Measurements from ENCODE around the gene CCDC178. TPM values are rescaled to one million over a fixed set of nuclear protein-coding genes. Genes with fewer than 3 reads are reported as not detected.

CCDC178 gene
- polyA plus RNA-seq, 1 donor: 0.36 TPM

DNA sequence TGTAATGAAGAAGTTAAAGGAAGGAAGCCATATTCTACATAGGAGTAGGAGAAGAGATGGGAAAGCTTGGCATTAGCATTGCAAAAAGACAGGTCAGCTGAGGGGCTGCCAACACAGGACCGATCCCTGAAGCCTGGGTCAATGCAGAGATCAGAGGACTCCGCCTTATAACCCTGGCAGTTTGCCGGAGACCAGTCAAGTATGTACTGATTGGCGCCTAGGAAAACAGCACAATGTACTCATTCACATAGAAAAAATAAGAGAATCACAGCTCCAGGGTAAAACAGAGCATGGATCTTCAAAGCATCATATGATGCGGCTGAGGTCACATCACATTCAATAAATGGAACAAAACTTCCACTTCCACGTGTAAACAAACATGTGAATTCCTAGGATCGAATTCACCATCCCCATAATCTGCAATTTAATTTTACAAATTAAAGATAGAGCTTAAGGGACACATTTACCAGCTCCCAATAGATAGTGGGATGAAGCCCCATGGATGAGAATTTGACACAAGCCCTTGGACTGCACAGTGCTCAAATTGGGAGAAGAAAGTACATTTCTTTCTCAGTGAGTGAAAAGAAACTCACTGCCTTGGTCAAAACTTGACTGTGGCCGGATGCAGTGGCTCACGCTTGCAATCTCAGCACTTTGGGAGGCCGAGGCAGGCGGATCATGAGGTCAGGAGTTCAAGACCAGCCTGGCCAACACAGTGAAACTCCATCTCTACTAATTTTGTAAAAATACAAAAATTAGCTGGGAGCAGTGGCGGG is 532.7 kb downstream of the CCDC178 start:
- no CpG with 5 or more reads among the region's 12 CpGs for WGBS (ENCODE audit: insufficient coverage, low lambda C conversion rate)

DNA sequence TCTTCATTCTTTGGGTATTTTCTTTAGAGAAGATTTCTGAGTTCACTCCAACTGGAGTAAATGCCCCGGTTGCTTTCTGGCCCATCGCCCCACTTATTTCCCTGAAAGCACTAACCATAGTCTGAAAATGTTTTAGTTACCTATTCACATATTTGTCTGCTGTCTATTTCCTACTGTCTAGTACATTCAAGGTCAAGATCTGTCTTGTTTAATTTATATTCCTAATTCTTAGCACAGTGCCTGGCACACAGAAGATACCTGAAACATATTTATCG is 533.3 kb downstream of the CCDC178 start:
- Histone ChIP-seq H3K36me3 (ENCODE audit: control insufficient read depth, insufficient read depth, low read length) (no peaks in the 10 kb centered on the region), H3K4me1 (ENCODE audit: control insufficient read depth, insufficient read depth, low read length) (no peaks in the 10 kb centered on the region), H3K4me3 (ENCODE audit: low read length) (no peak overlapping the region), H3K27me3 (ENCODE audit: control insufficient read depth, insufficient read depth, low read length) (no peaks in the 10 kb centered on the region), H3K27ac (ENCODE audit: low read length) (no peak overlapping the region), H3K9me3 (ENCODE audit: control insufficient read depth, low read depth, low read length) (no peaks in the 10 kb centered on the region)
- no peak for DNase-seq
- 100% methylated on average over 1 of the region's 3 CpGs for WGBS (ENCODE audit: insufficient coverage, low lambda C conversion rate)

More for the DNA sequence above, 532.7 kb downstream of the CCDC178 start:
- DNase-seq: no peak
- Histone ChIP-seq H3K27me3 (ENCODE audit: control insufficient read depth, insufficient read depth, low read length) (no peaks in the 10 kb centered on the region), H3K9me3 (ENCODE audit: control insufficient read depth, low read depth, low read length) (no peaks in the 10 kb centered on the region), H3K4me3 (ENCODE audit: low read length) (no peak overlapping the region), H3K27ac (ENCODE audit: low read length) (no peak overlapping the region), H3K4me1 (ENCODE audit: control insufficient read depth, insufficient read depth, low read length) (no peaks in the 10 kb centered on the region), H3K36me3 (ENCODE audit: control insufficient read depth, insufficient read depth, low read length) (no peaks in the 10 kb centered on the region)

DNA sequence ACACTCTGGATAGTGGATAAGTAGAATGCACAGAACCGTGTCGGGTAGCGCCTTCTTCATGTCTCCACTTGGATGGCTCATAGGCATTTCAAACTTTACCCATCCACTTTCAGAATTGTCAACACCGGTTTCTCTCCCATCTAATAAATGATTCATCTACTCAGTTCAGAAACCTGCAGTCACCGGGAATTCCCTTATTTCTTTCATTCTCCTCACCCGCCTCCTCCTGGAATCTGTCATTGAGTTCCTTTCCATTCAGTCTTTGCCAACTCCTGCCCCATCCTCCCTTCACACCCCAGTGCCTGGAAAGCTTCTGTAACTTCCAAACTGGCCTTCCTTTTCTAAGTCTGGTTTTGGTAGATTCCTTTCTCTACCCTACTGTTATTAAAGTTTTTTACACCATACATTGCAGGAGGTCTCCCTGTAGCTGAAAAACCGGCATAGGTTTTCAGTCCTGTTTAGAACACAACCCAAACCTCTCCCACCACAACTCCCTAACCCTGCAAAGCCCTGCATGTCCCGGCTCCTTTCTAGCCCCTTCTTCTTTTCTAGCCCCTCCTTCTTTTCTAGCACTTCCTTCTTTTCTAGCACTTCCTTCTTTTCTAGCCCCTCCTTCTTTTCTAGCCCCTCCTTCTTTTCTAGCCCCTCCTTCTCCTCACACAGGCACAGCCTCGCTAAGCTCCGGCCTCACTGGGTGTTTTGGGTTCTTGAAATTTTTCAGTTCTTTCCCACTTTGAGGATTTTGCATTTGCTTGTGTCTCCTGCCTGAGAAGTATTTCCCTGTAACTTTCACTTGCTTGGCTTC is 533.8 kb downstream of the CCDC178 start:
- Histone ChIP-seq H3K27me3 (ENCODE audit: control insufficient read depth, insufficient read depth, low read length) (no peaks in the 10 kb centered on the region), H3K4me1 (ENCODE audit: control insufficient read depth, insufficient read depth, low read length) (no peaks in the 10 kb centered on the region), H3K4me3 (ENCODE audit: low read length) (no peak overlapping the region), H3K36me3 (ENCODE audit: control insufficient read depth, insufficient read depth, low read length) (no peaks in the 10 kb centered on the region), H3K9me3 (ENCODE audit: control insufficient read depth, low read depth, low read length) (no peaks in the 10 kb centered on the region), H3K27ac (ENCODE audit: low read length) (no peak overlapping the region)
- WGBS (ENCODE audit: insufficient coverage, low lambda C conversion rate): 95% methylated on average over 9 of the region's 10 CpGs
- DNase-seq: no peak

- Histone ChIP-seq H3K4me3 (ENCODE audit: low read length) (no peak overlapping the region), H3K9me3 (ENCODE audit: control insufficient read depth, low read depth, low read length) (no peaks in the 10 kb centered on the region), H3K27me3 (ENCODE audit: control insufficient read depth, insufficient read depth, low read length) (no peaks in the 10 kb centered on the region), H3K4me1 (ENCODE audit: control insufficient read depth, insufficient read depth, low read length) (no peaks in the 10 kb centered on the region), H3K36me3 (ENCODE audit: control insufficient read depth, insufficient read depth, low read length) (no peaks in the 10 kb centered on the region), H3K27ac (ENCODE audit: low read length) (no peak overlapping the region)
- DNase-seq: no peak
- no CpG with 5 or more reads among the region's 5 CpGs for WGBS (ENCODE audit: insufficient coverage, low lambda C conversion rate)
These were observed 534.9 kb downstream of the CCDC178 start for GRCh38 chr18:32905651-32906050.

DNA sequence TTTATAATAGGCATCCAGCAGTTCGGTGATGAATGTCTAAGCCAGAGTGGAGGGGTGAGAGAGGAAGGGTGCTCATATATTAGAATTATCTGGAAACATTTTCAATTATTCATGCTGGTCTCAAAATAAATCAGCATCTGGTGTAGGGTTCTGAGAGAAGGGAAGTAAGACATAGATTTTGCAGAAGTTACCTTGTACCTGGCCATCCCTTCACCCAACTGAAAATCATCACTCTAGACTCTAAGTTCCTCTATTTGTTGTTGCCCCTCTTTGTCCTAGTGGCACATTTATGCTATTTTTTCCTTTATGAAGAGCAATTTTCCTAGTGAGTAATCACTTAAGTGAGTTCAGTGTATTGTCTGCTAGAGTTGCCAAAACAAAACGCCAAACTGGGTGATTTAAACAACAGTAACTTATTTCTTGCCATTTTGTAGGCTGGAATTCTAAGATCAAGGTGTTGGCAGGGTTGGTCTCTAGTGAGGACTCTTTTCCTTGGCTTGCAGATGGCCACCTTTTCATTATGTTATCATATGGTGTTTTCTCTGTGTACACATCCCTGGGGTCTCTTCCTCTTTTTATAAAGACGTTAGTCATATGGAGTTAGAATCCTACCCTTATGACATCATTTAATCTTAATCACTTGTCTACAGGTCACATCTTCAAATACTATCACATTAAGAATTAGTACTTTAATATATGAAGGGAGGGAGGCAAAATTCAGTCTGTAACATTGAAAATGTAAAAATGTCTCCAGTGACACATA is 537.8 kb downstream of the CCDC178 start:
- no peak for DNase-seq
- 100% methylated on average over 1 of the region's 3 CpGs for WGBS (ENCODE audit: insufficient coverage, low lambda C conversion rate)
- Histone ChIP-seq H3K9me3 (ENCODE audit: control insufficient read depth, low read depth, low read length) (no peaks in the 10 kb centered on the region), H3K27ac (ENCODE audit: low read length) (no peak overlapping the region), H3K4me3 (ENCODE audit: low read length) (no peak overlapping the region), H3K27me3 (ENCODE audit: control insufficient read depth, insufficient read depth, low read length) (no peaks in the 10 kb centered on the region), H3K36me3 (ENCODE audit: control insufficient read depth, insufficient read depth, low read length) (no peaks in the 10 kb centered on the region), H3K4me1 (ENCODE audit: control insufficient read depth, insufficient read depth, low read length) (no peaks in the 10 kb centered on the region)

DNA sequence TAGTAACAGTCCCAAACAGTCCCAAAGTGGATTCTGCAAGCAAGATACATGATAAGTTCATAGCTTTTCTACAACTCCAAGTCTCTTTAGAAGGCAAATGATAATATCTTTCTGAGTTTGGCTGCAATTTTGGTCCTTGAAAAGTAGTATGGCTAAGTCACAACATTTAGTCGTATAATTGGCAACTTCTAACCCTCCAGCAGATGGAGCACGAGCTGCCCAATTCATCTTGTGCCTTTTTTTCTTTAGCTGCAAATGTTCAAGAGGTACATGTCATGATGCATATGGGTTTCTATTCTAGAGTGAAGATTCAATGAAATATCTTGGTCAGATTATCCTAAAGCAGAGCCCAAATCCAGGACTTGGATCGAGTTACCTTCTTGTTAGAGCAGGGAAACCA is 540.7 kb downstream of the CCDC178 start:
- no peaks in the 10 kb centered on the region for H3K9me3 ChIP-seq (ENCODE audit: control insufficient read depth, low read depth, low read length)
- H3K4me3 ChIP-seq (ENCODE audit: low read length): no peak overlapping the region
- WGBS (ENCODE audit: insufficient coverage, low lambda C conversion rate): no CpG with 5 or more reads among the region's 3 CpGs
- no peak overlapping the region for H3K27ac ChIP-seq (ENCODE audit: low read length)
- no peaks in the 10 kb centered on the region for H3K36me3 ChIP-seq (ENCODE audit: control insufficient read depth, insufficient read depth, low read length)
- DNase-seq: no peak
- no peaks in the 10 kb centered on the region for H3K4me1 ChIP-seq (ENCODE audit: control insufficient read depth, insufficient read depth, low read length)
- no peaks in the 10 kb centered on the region for H3K27me3 ChIP-seq (ENCODE audit: control insufficient read depth, insufficient read depth, low read length)

GRCh38 chr18:32896776-32897547 is 543.6 kb downstream of the CCDC178 start:
- no peak for DNase-seq
- no peaks in the 10 kb centered on the region for H3K36me3 ChIP-seq (ENCODE audit: control insufficient read depth, insufficient read depth, low read length)
- WGBS (ENCODE audit: insufficient coverage, low lambda C conversion rate): 0% methylated on average over 1 of the region's 4 CpGs
- H3K27me3 ChIP-seq (ENCODE audit: control insufficient read depth, insufficient read depth, low read length): no peaks in the 10 kb centered on the region
- no peak overlapping the region for H3K27ac ChIP-seq (ENCODE audit: low read length)
- no peaks in the 10 kb centered on the region for H3K4me1 ChIP-seq (ENCODE audit: control insufficient read depth, insufficient read depth, low read length)
- H3K9me3 ChIP-seq (ENCODE audit: control insufficient read depth, low read depth, low read length): no peaks in the 10 kb centered on the region
- H3K4me3 ChIP-seq (ENCODE audit: low read length): no peak overlapping the region

DNA sequence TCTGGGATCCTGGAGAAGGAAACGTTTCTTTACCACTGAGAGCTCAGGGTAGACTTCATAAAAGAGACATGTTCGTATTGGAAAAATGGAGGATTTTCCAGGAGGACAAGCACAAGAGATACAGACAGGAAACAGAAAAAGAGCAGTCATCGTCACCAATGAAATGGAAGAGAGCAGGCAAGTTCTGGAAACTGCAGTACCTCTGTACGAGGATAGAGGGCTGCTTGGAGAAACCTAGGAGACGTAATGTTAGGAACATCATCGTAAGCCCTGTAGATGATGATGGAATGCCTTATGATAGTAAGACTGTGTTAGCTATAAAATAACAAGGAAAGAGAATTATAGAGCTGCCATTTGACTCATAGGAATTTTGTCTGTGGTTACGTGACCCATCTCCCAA is 546.6 kb downstream of the CCDC178 start:
- no peak overlapping the region for H3K27ac ChIP-seq (ENCODE audit: low read length)
- H3K36me3 ChIP-seq (ENCODE audit: control insufficient read depth, insufficient read depth, low read length): no peaks in the 10 kb centered on the region
- no peaks in the 10 kb centered on the region for H3K4me1 ChIP-seq (ENCODE audit: control insufficient read depth, insufficient read depth, low read length)
- no peaks in the 10 kb centered on the region for H3K27me3 ChIP-seq (ENCODE audit: control insufficient read depth, insufficient read depth, low read length)
- WGBS (ENCODE audit: insufficient coverage, low lambda C conversion rate): 80% methylated on average over 4 of the region's 7 CpGs
- no peaks in the 10 kb centered on the region for H3K9me3 ChIP-seq (ENCODE audit: control insufficient read depth, low read depth, low read length)
- no peak overlapping the region for H3K4me3 ChIP-seq (ENCODE audit: low read length)
- no peak for DNase-seq

- no CpG with 5 or more reads among the region's 3 CpGs for WGBS (ENCODE audit: insufficient coverage, low lambda C conversion rate)
- H3K4me3 ChIP-seq (ENCODE audit: low read length): no peak overlapping the region
- no peak overlapping the region for H3K27ac ChIP-seq (ENCODE audit: low read length)
- no peaks in the 10 kb centered on the region for H3K27me3 ChIP-seq (ENCODE audit: control insufficient read depth, insufficient read depth, low read length)
- H3K9me3 ChIP-seq (ENCODE audit: control insufficient read depth, low read depth, low read length): no peaks in the 10 kb centered on the region
- no peak for DNase-seq
- H3K36me3 ChIP-seq (ENCODE audit: control insufficient read depth, insufficient read depth, low read length): no peaks in the 10 kb centered on the region
- no peaks in the 10 kb centered on the region for H3K4me1 ChIP-seq (ENCODE audit: control insufficient read depth, insufficient read depth, low read length)
These were observed 548.7 kb downstream of the CCDC178 start for GRCh38 chr18:32891797-32892196.

DNA sequence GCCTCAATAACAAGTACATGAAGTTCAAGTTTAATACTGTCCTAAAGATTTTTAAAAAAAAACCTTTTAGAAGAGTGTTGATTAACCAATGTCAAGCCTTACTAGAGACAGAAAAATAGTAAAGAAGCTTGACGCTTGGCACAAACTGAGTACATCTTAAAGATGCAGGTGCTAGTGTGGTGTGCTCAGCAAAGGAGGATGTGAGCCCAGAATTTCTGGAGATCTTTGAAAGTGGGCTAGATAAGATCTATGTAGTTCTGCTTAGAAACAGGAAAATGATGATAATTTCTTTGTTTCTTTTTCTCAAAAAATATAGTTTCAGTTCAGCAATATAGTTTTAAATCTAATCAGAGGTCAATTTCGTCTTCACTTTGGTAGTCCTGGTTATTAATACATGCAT is 549.4 kb downstream of the CCDC178 start:
- WGBS (ENCODE audit: insufficient coverage, low lambda C conversion rate): 82% methylated on average over 2 of the region's 2 CpGs
- no peak overlapping the region for H3K27ac ChIP-seq (ENCODE audit: low read length)
- H3K4me3 ChIP-seq (ENCODE audit: low read length): no peak overlapping the region
- H3K36me3 ChIP-seq (ENCODE audit: control insufficient read depth, insufficient read depth, low read length): no peaks in the 10 kb centered on the region
- no peak for DNase-seq
- no peaks in the 10 kb centered on the region for H3K4me1 ChIP-seq (ENCODE audit: control insufficient read depth, insufficient read depth, low read length)
- H3K9me3 ChIP-seq (ENCODE audit: control insufficient read depth, low read depth, low read length): no peaks in the 10 kb centered on the region
- no peaks in the 10 kb centered on the region for H3K27me3 ChIP-seq (ENCODE audit: control insufficient read depth, insufficient read depth, low read length)
